GM12874 (cell line): ENCODE measurements around the gene NFYC.

Source experiments
- CTCF ChIP-seq: IDR thresholded peaks from 2 replicates; pipeline ENCODE4 v1.5.1; 2011; ENCODE audit warnings: low read depth, mild to moderate bottlenecking, control low read depth, low read length, moderate library complexity; ENCODE audit not compliant: insufficient read depth

Gene NFYC

GRCh38 chr1:40780678-40781607, 89.4 kb downstream of the NFYC start:
- no peak for TF ChIP-seq CTCF

DNA sequence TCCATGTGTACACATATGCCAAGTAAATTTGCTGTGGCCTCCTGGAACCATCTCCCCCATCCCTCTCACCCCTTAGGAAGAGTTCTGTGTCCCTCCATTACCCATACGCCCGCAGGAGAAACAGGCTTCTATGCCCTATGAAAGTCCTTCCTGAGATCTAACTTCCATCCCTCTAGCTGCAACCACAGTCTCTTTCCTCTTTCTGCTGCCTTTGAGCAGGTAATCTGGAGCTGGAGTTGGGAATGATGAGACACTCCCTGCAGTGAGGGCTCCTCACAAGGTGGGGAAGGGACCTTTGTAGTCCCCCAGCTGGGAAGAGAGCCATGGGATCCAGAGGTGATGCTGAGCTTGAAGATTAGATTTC, 90.1 kb downstream of the NFYC start:
- no peak for TF ChIP-seq CTCF

- TF ChIP-seq CTCF: no peak
Observed at GRCh38 chr1:40782371-40782956, 91.0 kb downstream of the NFYC start.

DNA sequence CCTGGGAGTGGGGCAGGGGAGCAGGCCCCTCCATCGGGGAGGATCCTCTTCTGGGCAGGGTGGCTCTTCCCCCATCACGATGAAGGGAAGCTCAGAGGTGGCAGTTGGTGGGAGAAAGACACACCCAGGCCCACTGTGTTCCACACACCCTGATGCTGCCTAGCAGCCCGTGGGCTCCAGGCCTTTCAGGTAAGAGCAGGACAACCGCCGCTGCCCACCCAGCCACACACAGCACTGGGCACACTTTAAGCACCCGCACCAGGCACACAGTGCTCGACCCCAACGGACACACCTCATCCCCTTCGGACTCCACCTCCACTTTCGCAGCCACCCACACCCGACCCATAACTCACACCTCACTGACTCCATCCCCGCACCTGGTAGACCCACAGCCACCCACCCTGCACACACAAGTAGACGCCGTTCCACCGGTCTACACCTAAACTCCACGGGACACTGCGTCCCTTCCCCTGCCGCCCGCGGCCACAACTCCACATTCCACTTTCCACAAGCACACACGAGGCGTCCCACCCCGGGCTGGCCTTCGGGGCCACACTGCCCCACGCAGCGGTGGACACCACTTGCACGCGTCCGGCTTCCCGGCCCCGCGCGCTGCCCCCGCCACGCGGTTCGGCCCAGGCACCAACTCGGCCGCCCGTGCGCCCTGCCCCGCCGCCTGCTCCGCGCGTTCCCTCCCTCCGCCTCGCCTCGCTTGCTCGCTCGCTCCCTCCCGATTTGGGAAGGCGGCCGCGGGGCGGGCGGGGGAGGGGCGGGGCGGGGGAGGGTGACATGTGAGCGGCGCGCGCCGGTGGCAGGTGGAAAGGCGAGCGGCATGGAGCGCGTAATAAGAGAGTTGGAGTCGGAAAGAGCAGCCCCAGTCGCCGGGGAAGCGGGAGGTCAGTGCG, 91.7 kb downstream of the NFYC start, which contains the start of gene KCNQ4:
TSS of gene KCNQ4 (plus strand) at position 787 of the 905 bp plus-strand sequence. CDS start 307 bp downstream, outside the sequence.
- no peak for TF ChIP-seq CTCF

DNA sequence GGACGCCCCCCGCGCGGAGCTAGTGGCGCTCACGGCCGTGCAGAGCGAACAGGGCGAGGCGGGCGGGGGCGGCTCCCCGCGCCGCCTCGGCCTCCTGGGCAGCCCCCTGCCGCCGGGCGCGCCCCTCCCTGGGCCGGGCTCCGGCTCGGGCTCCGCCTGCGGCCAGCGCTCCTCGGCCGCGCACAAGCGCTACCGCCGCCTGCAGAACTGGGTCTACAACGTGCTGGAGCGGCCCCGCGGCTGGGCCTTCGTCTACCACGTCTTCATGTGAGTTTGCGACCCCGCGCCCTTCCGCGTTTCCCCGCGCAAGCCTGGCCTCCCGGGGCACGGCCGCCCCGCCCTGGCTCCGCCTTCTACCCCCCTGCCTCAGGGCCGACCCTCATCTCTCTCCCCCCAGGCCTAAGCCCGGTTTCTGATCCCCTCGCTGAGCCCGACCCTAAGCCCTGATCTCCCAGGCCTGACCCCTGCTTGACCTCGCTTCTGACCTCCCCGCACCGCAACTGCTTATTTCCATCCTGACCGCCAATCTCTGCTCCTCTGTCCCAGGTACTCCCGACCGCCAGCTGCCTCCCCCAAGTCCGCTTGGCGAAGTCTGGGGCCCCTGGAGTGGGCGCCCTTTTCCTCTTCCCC, 92.8 kb downstream of the NFYC start:
- no peak for TF ChIP-seq CTCF

DNA sequence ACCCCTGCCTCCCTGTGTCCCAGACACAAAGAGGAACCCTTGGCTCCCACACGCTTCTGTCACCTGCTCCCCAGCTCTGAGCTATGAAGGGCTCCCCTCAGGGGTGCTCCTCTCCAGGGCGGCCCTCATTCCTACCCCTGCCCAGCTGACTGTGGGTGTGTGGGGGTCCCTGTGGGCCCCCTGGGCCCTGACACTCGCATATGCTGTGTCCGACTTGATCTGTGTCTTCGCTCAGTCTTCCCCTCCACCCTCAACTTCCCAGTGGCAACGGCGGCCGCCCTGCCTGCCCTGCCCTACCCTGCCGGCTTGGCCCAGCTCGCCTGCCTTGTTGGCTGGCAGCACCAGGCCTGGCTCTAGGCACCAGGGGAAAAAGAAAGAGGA, 93.3 kb downstream of the NFYC start:
- no peak for TF ChIP-seq CTCF
